Left renal pelvis (tissue), 4 donors: ENCODE results near the gene MYL7. TPM values are rescaled to one million over a fixed set of nuclear protein-coding genes. Genes with fewer than 3 reads are reported as not detected.
"Not testable (repeated sequence)": the region's sequence is repeated elsewhere in the genome, so short reads cannot be mapped to it uniquely, and the experiment has no call there.

Source experiments
- DNase-seq, 4 donors: peaks; one replicate each; pipeline ENCODE4 v3.0.0-alpha.2; 2013; ENCODE audit warnings: low read depth in 4 of 4, low spot score in 3 of 4
- polyA plus RNA-seq, 4 donors: library from polyadenylated mRNA; unstranded; fragments of 120-200 nt; gene quantifications; one replicate each; pipeline ENCODE4 v1.2.1, GENCODE V29; 2013; ENCODE audit not compliant: insufficient read length in 4 of 4

The MYL7 gene, protein sequence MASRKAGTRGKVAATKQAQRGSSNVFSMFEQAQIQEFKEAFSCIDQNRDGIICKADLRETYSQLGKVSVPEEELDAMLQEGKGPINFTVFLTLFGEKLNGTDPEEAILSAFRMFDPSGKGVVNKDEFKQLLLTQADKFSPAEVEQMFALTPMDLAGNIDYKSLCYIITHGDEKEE
- polyA plus RNA-seq: 1 to 10 TPM in 1 of 4 donors, under 1 TPM in 2, not detected in 1; 0.29 to 1.2 (median 0.45) TPM

DNA sequence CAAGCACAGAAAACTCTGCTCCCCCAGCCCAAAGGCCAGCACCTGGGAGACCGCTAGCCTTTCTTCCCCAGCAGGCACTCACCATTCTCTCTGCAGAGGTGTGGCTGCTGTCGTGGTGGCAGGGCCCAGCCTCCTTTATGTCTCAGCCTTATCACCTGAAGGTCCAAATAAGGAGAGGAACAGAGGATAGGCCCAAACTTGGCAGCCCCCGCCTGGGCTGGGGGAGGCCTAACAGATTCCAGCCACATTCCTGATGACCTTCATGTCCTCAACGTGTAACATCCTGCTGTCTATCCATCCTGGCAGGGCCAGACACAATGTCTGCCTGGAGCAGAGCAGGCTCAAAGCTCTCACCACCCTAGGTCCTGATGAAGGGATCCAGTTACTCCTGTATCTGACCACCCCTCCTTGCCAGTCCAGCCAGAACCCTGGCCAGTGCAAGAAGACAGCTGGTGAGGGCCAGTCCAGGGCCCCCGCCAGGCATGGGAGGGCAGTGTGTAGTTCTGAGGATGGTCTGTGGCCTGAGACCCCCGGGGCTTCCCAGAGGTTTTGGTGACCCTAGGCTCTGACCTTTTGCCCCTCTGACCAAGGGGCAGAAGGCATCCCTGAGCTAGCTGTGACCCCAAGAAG lies at the start of gene MYL7:
MYL7 (minus strand) TSS at position 112 of the 630 bp plus-strand sequence; CDS start at position 85, 27 bp downstream.
- no peak for DNase-seq

GRCh38 chr7:44189993-44190872 lies 49.1 kb upstream of the MYL7 start:
- DNase-seq: no peak

DNA sequence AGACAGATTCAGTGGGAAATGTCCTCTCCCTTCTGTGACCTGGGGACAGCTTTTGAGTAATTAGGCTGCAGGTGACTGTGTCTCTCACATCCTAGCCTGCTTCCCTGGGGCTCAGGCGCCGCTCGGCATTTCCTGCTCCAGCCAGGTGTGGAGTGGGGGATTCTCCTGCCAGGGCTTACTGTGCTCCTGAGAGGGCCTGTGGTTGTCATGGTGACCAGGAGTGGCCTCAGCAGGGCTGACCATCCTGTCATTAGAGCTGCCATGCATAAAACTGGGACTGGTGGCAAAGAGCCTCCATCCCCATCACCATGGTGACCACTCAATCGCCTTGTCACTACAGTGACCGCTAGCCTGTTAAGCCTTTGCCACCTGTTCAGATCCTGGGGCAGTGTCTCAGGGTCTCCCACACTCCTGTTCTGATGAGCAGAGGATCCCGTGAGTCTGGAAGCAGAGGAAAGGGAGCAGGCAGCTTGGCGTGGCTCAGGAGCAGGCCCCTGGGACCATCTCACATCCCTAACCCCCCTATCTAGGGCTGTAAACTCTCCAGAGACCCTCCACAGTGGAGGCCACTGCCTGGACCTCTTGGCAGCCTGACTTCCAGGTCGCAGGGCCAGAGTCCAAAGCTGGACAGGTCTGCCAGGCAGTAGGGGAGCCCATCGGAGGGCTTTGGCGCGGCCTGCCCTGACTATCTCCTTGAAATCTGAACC lies 48.3 kb upstream of the MYL7 start, which contains the start of gene GCK:
GCK (minus strand) TSS at position 154 of the 707 bp plus-strand sequence. CDS start 486 bp downstream, outside the sequence.
- DNase-seq: peak in 3 of 4 donors; percentile 10 to 48 (median 47)

DNA sequence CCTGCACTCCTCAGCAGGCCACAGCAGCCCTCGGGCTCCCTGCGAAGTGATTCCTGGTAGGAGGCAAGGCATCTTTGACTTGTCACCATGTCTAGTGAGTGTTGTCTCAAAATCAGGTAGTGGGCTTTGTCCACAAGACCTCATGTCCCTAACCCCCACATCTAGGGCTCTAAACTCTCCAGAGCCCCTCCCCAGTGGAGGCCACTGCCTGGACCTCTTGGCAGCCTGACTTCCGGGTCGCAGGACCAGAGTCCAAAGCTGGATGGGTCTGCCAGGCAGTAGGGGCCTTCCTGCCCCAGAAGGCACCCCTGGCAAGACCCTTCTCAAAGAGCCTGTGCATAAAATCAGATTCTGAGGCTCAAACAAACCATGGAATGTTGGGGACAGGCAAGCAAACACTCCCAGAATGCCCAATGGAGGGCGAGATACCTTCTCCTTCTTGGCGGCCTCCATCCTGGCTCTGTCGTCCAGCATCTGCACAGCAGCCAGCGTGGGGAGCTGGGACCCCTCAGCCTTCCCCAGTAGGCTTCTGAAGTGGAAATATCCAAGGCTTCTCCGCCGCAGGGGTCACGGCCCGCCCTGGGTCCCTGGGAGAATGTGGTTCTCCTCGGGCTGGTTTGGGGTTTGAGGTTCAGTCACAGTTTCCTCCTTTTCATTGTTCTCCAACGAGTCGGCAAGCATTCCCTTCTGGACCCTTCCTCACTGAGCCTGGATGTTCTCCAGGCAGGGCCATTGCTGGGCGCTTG lies 47.5 kb upstream of the MYL7 start:
- no peak for DNase-seq

GRCh38 chr7:44187636-44188416 lies 46.7 kb upstream of the MYL7 start:
- DNase-seq: no peak

DNA sequence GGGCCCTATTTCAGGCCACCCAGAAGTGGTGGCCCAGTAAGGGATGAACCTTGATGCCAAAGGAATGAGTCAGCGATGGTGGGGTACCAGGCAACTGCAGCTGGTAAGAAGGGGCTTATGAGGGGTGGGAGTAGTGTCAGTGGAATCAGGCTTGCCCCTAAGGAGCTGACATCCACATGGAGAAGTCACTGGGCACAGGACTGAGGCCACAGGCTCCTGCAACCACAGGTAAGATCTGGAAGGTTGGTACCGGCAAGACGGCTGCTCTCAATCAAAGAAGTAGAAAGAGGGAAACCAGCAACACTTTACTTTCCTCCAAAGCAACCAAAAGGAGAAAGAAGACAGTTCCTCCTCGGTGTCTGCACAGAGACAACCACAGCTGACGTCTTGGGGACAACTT lies 45.6 kb upstream of the MYL7 start:
- no peak for DNase-seq

- no peak for DNase-seq
Measured at GRCh38 chr7:44185729-44186128, 44.6 kb upstream of the MYL7 start.

DNA sequence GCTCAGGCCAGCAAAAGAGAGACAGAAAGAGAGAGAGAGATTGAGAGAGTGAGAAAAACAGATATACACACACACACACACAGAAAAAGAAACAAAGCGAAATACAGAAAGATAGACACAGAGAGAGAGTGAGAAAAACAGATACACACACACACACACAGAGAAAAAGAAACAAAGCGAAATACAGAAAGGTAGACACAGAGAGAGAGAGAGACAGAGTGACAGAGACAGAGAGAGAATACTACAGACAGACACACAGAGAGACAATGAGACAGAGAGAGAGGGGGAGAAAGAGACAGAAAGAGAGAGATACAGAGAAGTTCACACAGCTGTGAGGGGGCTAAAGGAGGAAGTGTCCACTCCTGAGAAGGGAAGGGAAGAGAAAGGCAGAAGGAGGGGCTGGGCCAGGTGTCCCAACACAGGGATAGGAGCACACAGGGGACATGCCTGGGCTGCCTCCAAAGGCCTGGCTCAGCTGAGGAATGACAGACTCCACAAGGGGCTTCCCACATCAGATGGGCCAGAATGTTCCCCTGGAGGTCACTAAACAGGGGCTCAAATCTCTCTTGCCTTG lies 43.8 kb upstream of the MYL7 start:
- no peak for DNase-seq

GRCh38 chr7:44184206-44184872 lies 43.2 kb upstream of the MYL7 start:
- DNase-seq: no peak

DNA sequence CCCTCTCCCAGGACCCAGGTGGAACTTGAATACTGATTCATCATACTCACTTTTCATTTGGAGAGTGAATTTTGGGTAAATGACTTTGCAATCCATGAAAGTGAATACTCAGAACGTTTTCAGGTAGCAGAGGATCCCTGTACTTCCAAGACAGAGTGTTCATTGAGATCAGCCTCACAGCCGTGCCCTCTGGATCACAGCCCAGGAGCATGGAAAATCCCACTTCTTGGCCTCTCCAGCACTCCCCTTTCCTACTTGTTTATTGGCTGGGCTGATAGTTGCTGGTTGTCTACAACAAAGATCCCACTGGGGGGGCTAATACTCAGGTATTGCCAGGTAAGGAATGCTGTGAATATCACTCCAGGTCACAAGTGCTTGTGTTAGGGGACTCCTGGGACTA lies 42.3 kb upstream of the MYL7 start:
- DNase-seq: no peak

GRCh38 chr7:44182827-44183226 lies 41.7 kb upstream of the MYL7 start:
- DNase-seq: no peak

DNA sequence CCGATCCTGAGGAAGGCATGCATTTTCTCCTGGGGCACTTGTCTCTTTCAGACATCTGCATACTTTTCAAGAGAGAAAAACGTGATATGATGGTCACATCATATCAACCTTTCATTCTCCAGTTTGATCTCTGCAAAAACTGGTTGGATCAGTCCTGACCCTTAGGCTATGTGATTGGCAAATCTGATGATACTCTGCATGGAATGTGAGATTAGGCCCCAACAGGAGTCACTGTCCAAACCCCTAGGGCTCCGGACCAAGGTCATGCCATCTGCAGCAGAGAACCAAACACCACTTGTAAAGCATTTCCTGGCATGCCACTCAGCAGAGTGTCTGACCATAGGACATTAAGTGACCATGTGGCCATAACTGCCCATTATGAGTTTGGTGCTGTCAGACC lies 39.5 kb upstream of the MYL7 start:
- no peak for DNase-seq

- no peak for DNase-seq
Measured at GRCh38 chr7:44177570-44178131, 36.5 kb upstream of the MYL7 start.

DNA sequence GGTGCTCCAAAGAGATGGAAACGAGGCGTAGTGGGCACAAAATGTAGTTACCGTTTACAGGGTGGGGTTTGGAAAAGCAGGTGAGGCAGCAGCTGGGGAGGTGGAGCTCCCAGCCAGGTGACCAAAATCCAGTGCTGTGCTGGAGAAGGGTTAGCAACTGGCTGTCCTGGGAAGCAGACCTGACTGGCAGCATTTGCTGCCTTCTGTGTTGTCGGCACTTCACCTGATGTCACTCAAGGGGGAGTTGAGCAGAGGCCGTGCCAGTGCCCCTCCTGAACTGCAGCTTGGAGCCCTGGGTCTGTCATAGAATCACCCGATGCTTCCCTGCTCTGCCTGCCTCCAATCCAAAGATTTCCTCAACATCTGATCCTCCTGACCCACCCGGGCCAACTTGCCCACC lies 35.4 kb upstream of the MYL7 start:
- no peak for DNase-seq

GRCh38 chr7:44175730-44176129 lies 34.6 kb upstream of the MYL7 start:
- no peak for DNase-seq

GRCh38 chr7:44174694-44174948 lies 33.5 kb upstream of the MYL7 start:
- not testable (repeated sequence) for DNase-seq

- no peak for DNase-seq
Measured at GRCh38 chr7:44173911-44174693, 33.0 kb upstream of the MYL7 start.
